GM20000 (cell line): ENCODE results near the gene CDH13.

Source experiments
- DNase-seq: peaks from one replicate; pipeline ENCODE4 v3.0.0; 2012; ENCODE audit warnings: low spot score
- CTCF ChIP-seq: IDR thresholded peaks from 2 replicates; pipeline ENCODE4 v1.5.1; 2012; ENCODE audit warnings: mild to moderate bottlenecking, control low read depth; ENCODE audit errors: extremely low read depth, missing control alignments

Gene CDH13

GRCh38 chr16:82972331-82972919 lies 345.7 kb downstream of the CDH13 start:
- no peak for DNase-seq
- TF ChIP-seq CTCF = no peak

- no peak for DNase-seq
- no peak for TF ChIP-seq CTCF
These were observed 352.8 kb downstream of the CDH13 start for GRCh38 chr16:82979406-82980111.

- no peak for TF ChIP-seq CTCF
- no peak for DNase-seq
These were observed 354.0 kb downstream of the CDH13 start for GRCh38 chr16:82980810-82981209.

- no peak for TF ChIP-seq CTCF
- no peak for DNase-seq
These were observed 361.0 kb downstream of the CDH13 start for GRCh38 chr16:82987767-82988166.

- no peak for TF ChIP-seq CTCF
- no peak for DNase-seq
These were observed 363.4 kb downstream of the CDH13 start for GRCh38 chr16:82990155-82990554.

GRCh38 chr16:82991410-82991809 lies 364.6 kb downstream of the CDH13 start:
- DNase-seq = no peak
- TF ChIP-seq CTCF = no peak

GRCh38 chr16:82991966-82992675 lies 365.4 kb downstream of the CDH13 start:
- DNase-seq = no peak
- no peak for TF ChIP-seq CTCF
